Psoas muscle (tissue), 8 donors: ENCODE data around the gene ZMYND8. TPM values are rescaled to one million over a fixed set of nuclear protein-coding genes. Genes with fewer than 3 reads are reported as not detected.
A peak's percentile ranks its signal among the peaks of the same experiment; 100 is the strongest.

Source experiments
- ATAC-seq, 4 donors: fragments of 200-7000 bp; cut with Tn5 transposase; one replicate each; pipeline ENCODE4 v1.9.1; 2020; ENCODE audit warnings: moderate library complexity in 3 of 4, mild to moderate bottlenecking in 2 of 4
- DNase-seq, 2 donors: peaks; one replicate each; pipeline ENCODE4 v3.0.0-alpha.2; 2020
- H3K27ac ChIP-seq: fragments of 200-600 bp; one replicate; pipeline ENCODE4 v1.8.0; 2022
- H3K27me3 ChIP-seq, 3 donors: fragments of 200-600 bp in 1 of 3; one replicate each; pipeline versions ENCODE4 v1.6.1 to v1.8.0; 2013 to 2022; ENCODE audit warnings: low read length in 2 of 3, mild to moderate bottlenecking in 2 of 3, moderate library complexity in 1 of 3; ENCODE audit not compliant: insufficient read depth in 3 of 3
- H3K36me3 ChIP-seq, 2 donors: fragments of 200-600 bp in 1 of 2; one replicate each; pipeline versions ENCODE4 v1.6.1 to v1.8.0; 2013 to 2022; ENCODE audit warnings: low read depth in 1 of 2, mild to moderate bottlenecking in 1 of 2, moderate library complexity in 1 of 2; ENCODE audit not compliant: insufficient read depth in 1 of 2
- H3K4me1 ChIP-seq: fragments of 200-600 bp; one replicate; pipeline ENCODE4 v1.8.0; 2022
- H3K4me3 ChIP-seq: fragments of 200-600 bp; one replicate; pipeline ENCODE4 v1.8.0; 2022; ENCODE audit warnings: mild to moderate bottlenecking
- H3K9me3 ChIP-seq: fragments of 200-600 bp; one replicate; pipeline ENCODE4 v1.8.0; 2022
- CTCF ChIP-seq: fragments of 200-600 bp; IDR thresholded peaks from one replicate; pipeline ENCODE4 v1.8.0; 2022; ENCODE audit warnings: antibody characterized with exemption
- whole genome bisulfite sequencing, 3 donors: extraction: QIAGEN DNeasy Blood & Tissue Kit; methylation state at CpG; one replicate each; pipeline versions ENCODE4 v1.1.6 to v1.1.7; 2013; 5-methylcytosine and 5-hydroxymethylcytosine counted together
- intact Hi-C, 2 donors: fragments of 100-400 bp; cut with DNase I; formaldehyde crosslinking; loops; one replicate each; pipeline versions ENCODE4 v1.11.0 to v1.14.2; 2022
- polyA plus RNA-seq, 3 donors: library from polyadenylated mRNA; stranded (reverse); fragments of 200-250 nt; gene quantifications; one replicate each; pipeline ENCODE4 v1.2.3, GENCODE V29; 2013
- total RNA-seq, 4 donors: library from RNA; stranded (reverse); fragmentation: NEBNext Ultra II Directional in 2 of 4; extraction: Animal tissue kit (Norgen Biotek cat#: 25700) in 2 of 4; gene quantifications; one replicate each; pipeline versions ENCODE4 v1.2.1 to v1.2.4, GENCODE V29; 2021 to 2023
- donor health status: healthy with polysubstance abuse.
- donor health status: DM: no; HTN: no; CAD: no; lungs with moderate emphysema.
- donor health status: Bipolar disorder and iron deficiency.
- donor health status: healthy.
- donor health status: DM: yes; HTN: yes; CAD: no.
- donor health status: DM: no; HTN: no; CAD: no.
- donor health status: DM: no; HTN: no; CAD: no.
- donor health status: DM: yes; HTN: yes; CAD: no.

ZMYND8 gene
- total and polyA plus RNA-seq, 7 donors, result 4.7 to 42.9 (median 17.7) TPM

- peaks cover 20 to 75% of the 10 kb centered on the region in 2 donors for H3K36me3 ChIP-seq
- H3K27ac ChIP-seq, result no peak overlapping the region
- H3K4me3 ChIP-seq, result no peak overlapping the region
- ATAC-seq (no peak), DNase-seq (no peak)
- H3K27me3 ChIP-seq, result no peaks in the 10 kb centered on the region
- peaks cover 12% of the 10 kb centered on the region for H3K4me1 ChIP-seq
- no peak for TF ChIP-seq CTCF
- intact Hi-C loops, result no loop called here
- no peaks in the 10 kb centered on the region for H3K9me3 ChIP-seq
- 92 to 99% (median 97%) methylated on average over 4 of the region's 4 CpGs for WGBS, 3 donors
Measured at GRCh38 chr20:47300071-47300470, 56.4 kb downstream of the ZMYND8 start.

- no peak overlapping the region for H3K4me3 ChIP-seq
- H3K27me3 ChIP-seq, result no peaks in the 10 kb centered on the region
- whole genome bisulfite sequencing, 3 donors, result 93 to 96% (median 93%) methylated on average over 8 of the region's 8 CpGs
- intact Hi-C loops, result no loop called here
- no peak overlapping the region for H3K27ac ChIP-seq
- no peaks in the 10 kb centered on the region for H3K9me3 ChIP-seq
- ATAC-seq, result no peak
- H3K4me1 ChIP-seq, result peaks cover 15% of the 10 kb centered on the region
- peaks cover 20 to 75% of the 10 kb centered on the region in 2 donors for H3K36me3 ChIP-seq
- DNase-seq, result no peak
- no peak for TF ChIP-seq CTCF
Measured at GRCh38 chr20:47298624-47299023, 57.9 kb downstream of the ZMYND8 start.

GRCh38 chr20:47297746-47298145, 58.8 kb downstream of the ZMYND8 start:
- no peak for TF ChIP-seq CTCF
- no peak for ATAC-seq
- intact Hi-C loops, result no loop called here
- Histone ChIP-seq H3K36me3 (peaks cover 17 to 79% of the 10 kb centered on the region in 2 donors), H3K4me1 (peaks cover 15% of the 10 kb centered on the region), H3K9me3 (no peaks in the 10 kb centered on the region), H3K27me3 (no peaks in the 10 kb centered on the region), H3K4me3 (no peak overlapping the region), H3K27ac (peak overlapping the region; percentile 9)
- 89 to 93% (median 92%) methylated on average over 4 of the region's 4 CpGs for WGBS, 3 donors
- no peak for DNase-seq

GRCh38 chr20:47296950-47297349, 59.5 kb downstream of the ZMYND8 start:
- no peak for TF ChIP-seq CTCF
- peaks cover 15% of the 10 kb centered on the region for H3K4me1 ChIP-seq
- no peaks in the 10 kb centered on the region for H3K9me3 ChIP-seq
- peaks cover 13 to 79% of the 10 kb centered on the region in 2 donors for H3K36me3 ChIP-seq
- no peaks in the 10 kb centered on the region for H3K27me3 ChIP-seq
- no peak overlapping the region for H3K4me3 ChIP-seq
- WGBS, 3 donors, result 92% methylated on average over 6 of the region's 6 CpGs
- DNase-seq (no peak), ATAC-seq (no peak)
- intact Hi-C loops, result no loop called here
- H3K27ac ChIP-seq, result peak overlapping the region; percentile 84

- 27 to 44% (median 39%) methylated on average over 6 of the region's 6 CpGs for WGBS, 3 donors
- Histone ChIP-seq H3K27ac (peak overlapping the region; percentile 84), H3K27me3 (no peaks in the 10 kb centered on the region), H3K36me3 (peaks cover 17 to 79% of the 10 kb centered on the region in 2 donors), H3K9me3 (no peaks in the 10 kb centered on the region), H3K4me3 (no peak overlapping the region), H3K4me1 (peaks cover 15% of the 10 kb centered on the region)
- DNase-seq (no peak), ATAC-seq (peak; percentile 83 to 94 (median 93))
- TF ChIP-seq CTCF, result no peak
- intact Hi-C loops, result no loop called here
Measured at GRCh38 chr20:47295921-47296426, 60.5 kb downstream of the ZMYND8 start.
